K562 (cell line): ENCODE data around the gene KLF1. TPM values are rescaled to one million over a fixed set of nuclear protein-coding genes. Genes with fewer than 3 reads are reported as not detected.

Experiments
- BMI1 ChIP-seq: fragments of 150-350 bp; IDR thresholded peaks from 2 replicates; pipeline ENCODE4 v1.6.1; 2014; ENCODE audit warnings: low read length
- CBX1 ChIP-seq: sonication (generic); IDR thresholded peaks from 2 replicates; pipeline ENCODE4 v1.6.1; 2016; ENCODE audit warnings: antibody characterized with exemption, low read depth, mild to moderate bottlenecking
- CHD2 ChIP-seq: IDR thresholded peaks from 2 replicates; pipeline ENCODE4 v1.6.1; 2011; ENCODE audit warnings: low read depth, low read length
- FOSL1 ChIP-seq: fragments of 200-800 bp; sonication (Bioruptor generic); conservative IDR thresholded peaks from 2 replicates; pipeline ENCODE4 v1.6.1; 2016; ENCODE audit warnings: missing genetic modification characterization, missing compliant biosample characterization
- FUS ChIP-seq: fragments of 200-400 bp; formaldehyde crosslinking; optimal IDR thresholded peaks from 2 replicates; pipeline ENCODE3; 2017; ENCODE audit warnings: low read depth, low read length
- GTF3C2 ChIP-seq: IDR thresholded peaks from 3 replicates; pipeline ENCODE4 v1.6.1; 2011; ENCODE audit warnings: borderline replicate concordance, mild to moderate bottlenecking, moderate library complexity; ENCODE audit not compliant: insufficient read length; ENCODE audit errors: extremely low read depth
- HLTF ChIP-seq: fragments of 450-650 bp; IDR thresholded peaks from 2 replicates; pipeline ENCODE4 v1.6.1; 2016
- KAT2B ChIP-seq: IDR thresholded peaks from one replicate; pipeline ENCODE4 v1.6.1; 2012; ENCODE audit warnings: low read depth, mild to moderate bottlenecking, control low read depth, inconsistent platforms, low read length, moderate library complexity
- MCM2 ChIP-seq: fragments of 450-650 bp; IDR thresholded peaks from 2 replicates; pipeline ENCODE4 v1.6.1; 2017; ENCODE audit warnings: low read depth, mild to moderate bottlenecking
- NR1H2 ChIP-seq: sonication (generic); formaldehyde crosslinking; IDR thresholded peaks from 2 replicates; pipeline ENCODE4 v1.4.0; 2020; ENCODE audit warnings: mild to moderate bottlenecking, missing genetic modification reagents
- PCBP2 ChIP-seq: fragments of 200-400 bp; formaldehyde crosslinking; IDR thresholded peaks from 2 replicates; pipeline ENCODE4 v1.6.1; 2018; ENCODE audit warnings: low read length, low read depth, mild to moderate bottlenecking, moderate library complexity; ENCODE audit not compliant: poor library complexity, severe bottlenecking
- POLR3G ChIP-seq: IDR thresholded peaks from 2 replicates; pipeline ENCODE4 v1.6.1; 2011; ENCODE audit not compliant: insufficient read length, insufficient replicate concordance; ENCODE audit errors: extremely low read depth
- RBM14 ChIP-seq: fragments of 200-400 bp; formaldehyde crosslinking; IDR thresholded peaks from 2 replicates; pipeline ENCODE4 v1.6.1; 2018; ENCODE audit warnings: low read depth, mild to moderate bottlenecking, low read length, moderate library complexity, borderline replicate concordance; ENCODE audit not compliant: insufficient read depth
- RBM25 ChIP-seq: fragments of 200-400 bp; formaldehyde crosslinking; IDR thresholded peaks from 2 replicates; pipeline ENCODE4 v1.6.1; 2018; ENCODE audit warnings: low read length, low read depth, moderate library complexity; ENCODE audit not compliant: severe bottlenecking
- ZNF197 ChIP-seq: fragments of 200-800 bp; sonication (Bioruptor generic); IDR thresholded peaks from 2 replicates; pipeline ENCODE4 v1.6.1; 2016; ENCODE audit warnings: low read depth, missing genetic modification characterization, missing compliant biosample characterization
- ZNF212 ChIP-seq: fragments of 450-650 bp; formaldehyde crosslinking; IDR thresholded peaks from 2 replicates; pipeline ENCODE4 v1.4.0; 2020; ENCODE audit warnings: mild to moderate bottlenecking
- ZNF277 ChIP-seq: fragments of 250-450 bp; sonication (Bioruptor Pico); IDR thresholded peaks from 2 replicates; pipeline ENCODE4 v1.8.0; 2022; ENCODE audit warnings: inconsistent platforms, mild to moderate bottlenecking, moderate library complexity, borderline replicate concordance
- ZNF583 ChIP-seq: fragments of 250-450 bp; sonication (Bioruptor Pico); IDR thresholded peaks from 2 replicates; pipeline ENCODE4 v1.4.0; 2020
- ZNF655 ChIP-seq: fragments of 250-450 bp; sonication (Bioruptor Pico); IDR thresholded peaks from 2 replicates; pipeline ENCODE4 v1.5.0; 2021
- ZNF740 ChIP-seq, 3 experiments: fragments of 200-800 bp in 1 of 3; sonication (Bioruptor generic) in 1 of 3; sonication (generic) in 1 of 3; formaldehyde crosslinking in 1 of 3; IDR thresholded peaks; 2 replicates each; pipeline versions ENCODE4 v1.6.1 to v1.8.0; 2016 to 2022; ENCODE audit warnings: mild to moderate bottlenecking in 2 of 3, missing compliant biosample characterization in 2 of 3, missing genetic modification characterization in 2 of 3, missing genetic modification reagents in 1 of 3
- ZNF785 ChIP-seq: fragments of 250-450 bp; sonication (Bioruptor Pico); IDR thresholded peaks from 2 replicates; pipeline ENCODE4 v1.4.0; 2020; ENCODE audit warnings: mild to moderate bottlenecking
- polyA plus RNA-seq, 8 experiments: library from polyadenylated mRNA; depleted of rRNA in 4 of 8; stranded (reverse) in 5 of 8; unstranded in 3 of 8; fragments of >200 nt; fragmentation: Nextera tagmentation in 2 of 8; fragmentation: Illumina TruSeq in 1 of 8; extraction: Ambion mirVana in 2 of 8; extraction: Trizol in 1 of 8; gene quantifications; 2 replicates each; pipeline versions ENCODE4 v1.2.1 to v1.2.3, GENCODE V29; 2011 to 2014; ENCODE audit warnings: inconsistent platforms in 1 of 8, missing spikeins in 1 of 8
- total RNA-seq, 7 experiments: library from RNA; depleted of rRNA in 6 of 7; stranded (reverse); fragments of >200 nt in 6 of 7; fragmentation: Illumina TruSeq in 2 of 7; extraction: Trizol in 2 of 7; gene quantifications; 2 replicates each; pipeline versions ENCODE4 v1.2.1 to v1.2.3, GENCODE V29; 2011 to 2021; ENCODE audit warnings: low replicate concordance in 1 of 7

The KLF1 gene
- total and polyA plus RNA-seq, 9 of the 15 experiments (the other 6 are each of a cell fraction or from before 2014, with no cell fraction given), result 8.4 to 163 (median 47.3) TPM

DNA sequence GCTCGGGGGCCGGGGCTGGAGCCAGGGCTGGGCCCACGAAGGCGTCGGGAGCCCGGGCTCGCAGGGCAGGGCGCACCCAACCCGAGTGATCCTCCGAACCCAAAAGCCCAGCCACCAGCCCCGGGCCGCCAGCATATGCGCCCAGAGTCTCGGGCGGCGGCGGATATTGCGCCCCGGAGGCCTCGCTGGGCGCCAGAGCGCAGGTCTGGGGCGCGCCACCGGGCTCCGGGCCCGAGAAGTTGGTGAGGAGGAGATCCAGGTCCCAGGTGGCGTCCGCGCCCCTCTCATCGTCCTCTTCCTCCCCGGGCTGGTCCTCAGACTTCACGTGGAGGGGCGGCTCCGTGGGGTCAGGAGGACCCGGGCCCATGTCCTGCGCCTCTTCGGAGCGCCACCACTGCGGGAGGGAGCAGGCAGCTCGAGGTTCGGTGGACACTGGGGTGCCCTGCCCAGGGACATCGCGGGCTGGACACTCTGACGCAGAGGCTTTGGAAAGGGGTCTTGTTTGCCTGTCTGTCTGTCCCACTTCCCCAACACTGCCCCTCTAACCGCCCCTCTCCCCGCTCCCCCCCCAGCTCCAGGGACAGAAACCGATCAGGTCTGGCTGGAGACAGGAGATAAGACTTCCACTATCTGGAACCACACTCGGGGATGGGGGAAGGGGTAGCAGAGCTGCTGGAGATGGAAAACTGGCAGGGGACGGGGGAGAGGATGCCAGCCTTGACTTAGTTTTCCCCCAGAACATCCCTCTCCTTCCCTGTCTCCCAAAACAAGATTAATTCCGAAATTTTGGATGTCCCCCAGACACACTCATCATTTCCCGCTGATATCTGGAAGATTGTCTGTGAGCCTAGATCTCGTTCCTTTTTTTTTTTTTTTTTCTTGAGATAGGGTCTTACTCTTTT, 1.0 kb downstream of the KLF1 start (continued):
- TF ChIP-seq GTF3C2 (no peak), FUS (no peak), BMI1 (no peak), NR1H2 (CRISPR knock-in tag) (no peak), ZNF212 (CRISPR knock-in tag) (no peak), CHD2 (0 out of 2 replicates have a peak, but pooled peaks have one; percentile 27), KAT2B (no peak), CBX1 (no peak), ZNF740 (CRISPR knock-in tag; IDR thresholded peaks at IDR 0.05) (peak; percentile 84), ZNF740 (tag; IDR thresholded peaks at IDR 0.05) (peak in 1 of 2 experiments; percentile 91; a peak in 2 of 4 replicates), RBM25 (no peak), PCBP2 (no peak), ZNF277 (CRISPR knock-in tag) (no peak), POLR3G (no peak), ZNF197 (no peak), HLTF (no peak), ZNF785 (CRISPR knock-in tag) (no peak), MCM2 (no peak), ZNF655 (CRISPR knock-in tag) (no peak), RBM14 (no peak; the same call in 1 of the 2 replicates), FOSL1 (tag) (no peak; the same call in 1 of the 2 replicates), ZNF583 (CRISPR knock-in tag) (0 out of 2 replicates have a peak, but pooled peaks have one; percentile 2)
